GM23338 (cell line): ENCODE measurements around the gene MOB2. TPM values are rescaled to one million over a fixed set of nuclear protein-coding genes. Genes with fewer than 3 reads are reported as not detected.

Experiments used
- ATAC-seq: fragments of 200-7000 bp; cut with Tn5 transposase; 3 replicates; pipeline ENCODE4 v1.9.1; 2020
- DNase-seq: peaks from one replicate; pipeline ENCODE4 v3.0.0-alpha.2; 2015; ENCODE audit warnings: low spot score
- H2AFZ ChIP-seq: fragments of 200-600 bp; sonication (generic); 2 replicates; pipeline ENCODE4 v1.8.0; 2016; ENCODE audit warnings: antibody characterized with exemption, mild to moderate bottlenecking, moderate library complexity
- H3F3A ChIP-seq: fragments of 200-600 bp; sonication (generic); replicated peaks from 2 replicates; pipeline ENCODE4 v1.8.0; 2017; ENCODE audit warnings: antibody characterized with exemption, mixed run types, low read depth
- H3K27ac ChIP-seq: fragments of 200-600 bp; sonication (generic); 2 replicates; pipeline ENCODE4 v1.6.1; 2016; ENCODE audit warnings: low read depth
- H3K27me3 ChIP-seq: fragments of 200-600 bp; sonication (generic); 2 replicates; pipeline ENCODE4 v1.8.0; 2016; ENCODE audit warnings: mild to moderate bottlenecking, mixed run types, moderate library complexity; ENCODE audit not compliant: insufficient read depth
- H3K36me3 ChIP-seq: fragments of 200-600 bp; sonication (generic); 2 replicates; pipeline ENCODE4 v1.8.0; 2016; ENCODE audit warnings: mild to moderate bottlenecking; ENCODE audit not compliant: insufficient read depth
- H3K4me1 ChIP-seq: fragments of 200-600 bp; sonication (generic); 2 replicates; pipeline ENCODE4 v1.8.0; 2016; ENCODE audit warnings: mild to moderate bottlenecking, moderate library complexity; ENCODE audit not compliant: insufficient read depth
- H3K4me2 ChIP-seq: fragments of 200-600 bp; sonication (generic); 2 replicates; pipeline ENCODE4 v1.7.1; 2017; ENCODE audit warnings: mixed run types
- H3K4me3 ChIP-seq: fragments of 200-600 bp; sonication (generic); 2 replicates; pipeline ENCODE4 v1.6.1; 2016; ENCODE audit warnings: mixed run types
- H3K79me2 ChIP-seq: fragments of 200-600 bp; sonication (generic); replicated peaks from 2 replicates; pipeline ENCODE4 v1.8.0; 2017; ENCODE audit warnings: mild to moderate bottlenecking; ENCODE audit not compliant: insufficient read depth
- H3K9me2 ChIP-seq: fragments of 200-600 bp; sonication (generic); 2 replicates; pipeline ENCODE4 v1.8.0; 2017; ENCODE audit not compliant: insufficient read depth
- H4K20me1 ChIP-seq: fragments of 200-600 bp; sonication (generic); replicated peaks from 2 replicates; pipeline ENCODE4 v1.8.0; 2017; ENCODE audit warnings: mild to moderate bottlenecking; ENCODE audit not compliant: insufficient read depth
- H3K27ac Mint-ChIP-seq: 2 replicates; pipeline ENCODE4 v1.8.0; 2020; ENCODE audit warnings: inconsistent platforms, mild to moderate bottlenecking, moderate library complexity, mixed read lengths
- H3K27me3 Mint-ChIP-seq: 3 replicates; pipeline ENCODE4 v1.8.0; 2022; ENCODE audit warnings: low read depth, mild to moderate bottlenecking, moderate library complexity, mixed read lengths, inconsistent platforms; ENCODE audit not compliant: insufficient read depth, poor library complexity
- H3K36me3 Mint-ChIP-seq: 3 replicates; pipeline ENCODE4 v1.8.0; 2021; ENCODE audit warnings: low read depth, mild to moderate bottlenecking, inconsistent platforms, moderate library complexity, mixed read lengths
- H3K4me1 Mint-ChIP-seq: 3 replicates; pipeline ENCODE4 v1.8.0; 2020; ENCODE audit warnings: mild to moderate bottlenecking, inconsistent platforms, mixed read lengths
- H3K4me3 Mint-ChIP-seq: 3 replicates; pipeline ENCODE4 v1.8.0; 2021; ENCODE audit warnings: moderate library complexity, mild to moderate bottlenecking, inconsistent platforms, mixed read lengths
- H3K9me3 Mint-ChIP-seq: 3 replicates; pipeline ENCODE4 v1.8.0; 2020; ENCODE audit warnings: moderate library complexity, mild to moderate bottlenecking, inconsistent platforms, mixed read lengths
- CREB1 ChIP-seq: fragments of 250-450 bp; sonication (Bioruptor Pico); IDR thresholded peaks from 2 replicates; pipeline ENCODE4 v1.5.0; 2020; ENCODE audit warnings: low read depth, mild to moderate bottlenecking, moderate library complexity
- EZH2 ChIP-seq: fragments of 200-600 bp; sonication (generic); IDR thresholded peaks from one replicate; pipeline ENCODE4 v1.8.0; 2017; ENCODE audit warnings: antibody characterized with exemption, mild to moderate bottlenecking, low read depth; ENCODE audit not compliant: unreplicated experiment
- EZH2phosphoT487 ChIP-seq: fragments of 200-600 bp; sonication (generic); IDR thresholded peaks from one replicate; pipeline ENCODE4 v1.8.1; 2018; ENCODE audit warnings: antibody characterized with exemption; ENCODE audit not compliant: unreplicated experiment
- JUNB ChIP-seq: IDR thresholded peaks from one replicate; pipeline ENCODE4 v1.6.1; 2016; ENCODE audit warnings: antibody characterized with exemption; ENCODE audit not compliant: unreplicated experiment
- NANOG ChIP-seq: IDR thresholded peaks from 2 replicates; pipeline ENCODE4 v1.6.1; 2016; ENCODE audit warnings: antibody characterized with exemption, borderline replicate concordance
- POLR2AphosphoS5 ChIP-seq: IDR thresholded peaks from 2 replicates; pipeline ENCODE4 v1.6.1; 2016; ENCODE audit warnings: antibody characterized with exemption, low read depth
- STAT1 ChIP-seq: IDR thresholded peaks from one replicate; pipeline ENCODE4 v1.6.1; 2016; ENCODE audit warnings: antibody characterized with exemption; ENCODE audit not compliant: unreplicated experiment
- ZNF114 ChIP-seq: fragments of 250-450 bp; sonication (Bioruptor Pico); IDR thresholded peaks from 2 replicates; pipeline ENCODE4 v1.5.0; 2020; ENCODE audit warnings: mild to moderate bottlenecking, moderate library complexity
- ZNF331 ChIP-seq: fragments of 250-450 bp; sonication (Bioruptor Pico); IDR thresholded peaks from 2 replicates; pipeline ENCODE4 v1.5.0; 2020; ENCODE audit warnings: low read depth, mild to moderate bottlenecking, moderate library complexity
- polyA plus RNA-seq: library from polyadenylated mRNA; unstranded; fragments of >200 nt; fragmentation: Nextera tagmentation; extraction: Ambion mirVana; gene quantifications from 2 replicates; pipeline ENCODE4 v1.2.1, GENCODE V29; 2016
- total RNA-seq: library from RNA; depleted of rRNA; stranded (reverse); fragments of >200 nt; shearing (Covaris generic); gene quantifications from 2 replicates; pipeline ENCODE4 v1.2.3, GENCODE V29; 2014
- TF ChIP-seq, protein P1 (sequence below): IDR thresholded peaks from 2 replicates; pipeline ENCODE4 v1.6.1; 2016; ENCODE audit warnings: antibody characterized with exemption
- TF ChIP-seq, protein P2 (sequence below), 2 experiments: fragments of 200-600 bp in 1 of 2; sonication (generic) in 1 of 2; conservative IDR thresholded peaks; 2 replicates each; pipeline versions ENCODE4 v1.5.1 to v1.6.1; 2016 to 2017; ENCODE audit warnings: antibody characterized with exemption in 2 of 2, low read depth in 2 of 2, mild to moderate bottlenecking in 2 of 2, moderate library complexity in 1 of 2
- TF ChIP-seq, protein P3 (sequence below): fragments of 250-450 bp; sonication (Bioruptor Pico); IDR thresholded peaks from 2 replicates; pipeline ENCODE4 v1.5.0; 2020; ENCODE audit warnings: mild to moderate bottlenecking, moderate library complexity
- TF ChIP-seq, protein P4 (sequence below): IDR thresholded peaks from one replicate; pipeline ENCODE4 v1.6.1; 2018; ENCODE audit warnings: antibody characterized with exemption; ENCODE audit not compliant: unreplicated experiment

Gene MOB2
- total and polyA plus RNA-seq, 2 experiments from 2014 or later: 10.1 to 19.7 TPM

DNA sequence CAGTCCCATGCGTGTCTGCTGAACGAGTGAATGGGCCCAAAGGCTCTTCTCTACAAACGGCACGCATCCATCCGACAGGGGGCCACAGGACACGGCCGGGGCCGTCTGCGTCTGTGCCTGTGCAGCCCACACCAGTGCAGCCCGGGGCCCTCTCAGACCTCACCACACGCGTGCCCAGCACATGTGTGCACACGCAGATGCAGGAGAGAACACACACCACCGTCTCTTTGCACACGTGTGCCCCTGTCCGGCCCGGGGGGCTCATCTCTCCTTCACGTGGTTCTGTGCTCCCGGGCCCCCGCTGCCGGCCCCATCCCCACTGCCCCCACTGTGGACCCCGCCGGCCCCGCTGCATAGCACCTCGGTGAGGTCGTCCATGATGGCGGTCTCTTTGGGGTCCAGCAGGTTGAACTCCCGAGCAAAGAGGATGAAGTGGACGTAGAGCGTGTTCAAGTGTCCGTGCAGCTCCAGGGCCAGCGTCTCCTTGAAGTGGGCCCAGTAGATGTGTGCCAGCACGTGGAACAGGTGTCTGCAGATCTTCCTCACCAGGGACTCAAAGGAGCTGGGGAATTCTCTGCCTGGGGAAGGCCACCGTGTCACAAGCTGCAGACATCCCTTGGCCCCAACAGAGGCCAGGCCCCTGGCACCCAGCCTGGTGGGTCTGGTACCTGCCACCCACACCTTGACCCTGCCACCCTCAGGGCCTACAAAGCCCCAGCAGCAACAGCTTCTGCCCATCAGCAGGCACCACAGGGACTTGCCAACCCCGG is 16.5 kb downstream of the MOB2 start:
- Histone ChIP-seq H2AFZ (no peak overlapping the region), H3K79me2 (no peaks in the 10 kb centered on the region), H4K20me1 (no peaks in the 10 kb centered on the region), H3K4me2 (no peak overlapping the region), H3K36me3 (no peaks in the 10 kb centered on the region), H3K4me1 (no peaks in the 10 kb centered on the region), H3K27ac (no peak overlapping the region), H3K4me3 (no peak overlapping the region), H3F3A (no peaks in the 10 kb centered on the region), H3K9me2 (no peaks in the 10 kb centered on the region), H3K27me3 (no peaks in the 10 kb centered on the region)
- Mint-ChIP-seq H3K27ac (peak overlapping the region; percentile 70; the same call in 1 of the 2 replicates), H3K27me3 (peaks cover 5% of the 10 kb centered on the region), H3K4me3 (no peak overlapping the region), H3K36me3 (no peaks in the 10 kb centered on the region), H3K9me3 (no peaks in the 10 kb centered on the region), H3K4me1 (no peaks in the 10 kb centered on the region; the same call in 2 of the 3 replicates)
- no peak for ATAC-seq
- TF ChIP-seq, protein P1, sequence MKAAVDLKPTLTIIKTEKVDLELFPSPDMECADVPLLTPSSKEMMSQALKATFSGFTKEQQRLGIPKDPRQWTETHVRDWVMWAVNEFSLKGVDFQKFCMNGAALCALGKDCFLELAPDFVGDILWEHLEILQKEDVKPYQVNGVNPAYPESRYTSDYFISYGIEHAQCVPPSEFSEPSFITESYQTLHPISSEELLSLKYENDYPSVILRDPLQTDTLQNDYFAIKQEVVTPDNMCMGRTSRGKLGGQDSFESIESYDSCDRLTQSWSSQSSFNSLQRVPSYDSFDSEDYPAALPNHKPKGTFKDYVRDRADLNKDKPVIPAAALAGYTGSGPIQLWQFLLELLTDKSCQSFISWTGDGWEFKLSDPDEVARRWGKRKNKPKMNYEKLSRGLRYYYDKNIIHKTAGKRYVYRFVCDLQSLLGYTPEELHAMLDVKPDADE: no peak
- TF ChIP-seq, protein P2, sequence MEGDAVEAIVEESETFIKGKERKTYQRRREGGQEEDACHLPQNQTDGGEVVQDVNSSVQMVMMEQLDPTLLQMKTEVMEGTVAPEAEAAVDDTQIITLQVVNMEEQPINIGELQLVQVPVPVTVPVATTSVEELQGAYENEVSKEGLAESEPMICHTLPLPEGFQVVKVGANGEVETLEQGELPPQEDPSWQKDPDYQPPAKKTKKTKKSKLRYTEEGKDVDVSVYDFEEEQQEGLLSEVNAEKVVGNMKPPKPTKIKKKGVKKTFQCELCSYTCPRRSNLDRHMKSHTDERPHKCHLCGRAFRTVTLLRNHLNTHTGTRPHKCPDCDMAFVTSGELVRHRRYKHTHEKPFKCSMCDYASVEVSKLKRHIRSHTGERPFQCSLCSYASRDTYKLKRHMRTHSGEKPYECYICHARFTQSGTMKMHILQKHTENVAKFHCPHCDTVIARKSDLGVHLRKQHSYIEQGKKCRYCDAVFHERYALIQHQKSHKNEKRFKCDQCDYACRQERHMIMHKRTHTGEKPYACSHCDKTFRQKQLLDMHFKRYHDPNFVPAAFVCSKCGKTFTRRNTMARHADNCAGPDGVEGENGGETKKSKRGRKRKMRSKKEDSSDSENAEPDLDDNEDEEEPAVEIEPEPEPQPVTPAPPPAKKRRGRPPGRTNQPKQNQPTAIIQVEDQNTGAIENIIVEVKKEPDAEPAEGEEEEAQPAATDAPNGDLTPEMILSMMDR (conservative IDR thresholded peaks at IDR 0.05; ENCODE audit: low read depth in 2 of 2): no peak
- TF ChIP-seq, protein P3, sequence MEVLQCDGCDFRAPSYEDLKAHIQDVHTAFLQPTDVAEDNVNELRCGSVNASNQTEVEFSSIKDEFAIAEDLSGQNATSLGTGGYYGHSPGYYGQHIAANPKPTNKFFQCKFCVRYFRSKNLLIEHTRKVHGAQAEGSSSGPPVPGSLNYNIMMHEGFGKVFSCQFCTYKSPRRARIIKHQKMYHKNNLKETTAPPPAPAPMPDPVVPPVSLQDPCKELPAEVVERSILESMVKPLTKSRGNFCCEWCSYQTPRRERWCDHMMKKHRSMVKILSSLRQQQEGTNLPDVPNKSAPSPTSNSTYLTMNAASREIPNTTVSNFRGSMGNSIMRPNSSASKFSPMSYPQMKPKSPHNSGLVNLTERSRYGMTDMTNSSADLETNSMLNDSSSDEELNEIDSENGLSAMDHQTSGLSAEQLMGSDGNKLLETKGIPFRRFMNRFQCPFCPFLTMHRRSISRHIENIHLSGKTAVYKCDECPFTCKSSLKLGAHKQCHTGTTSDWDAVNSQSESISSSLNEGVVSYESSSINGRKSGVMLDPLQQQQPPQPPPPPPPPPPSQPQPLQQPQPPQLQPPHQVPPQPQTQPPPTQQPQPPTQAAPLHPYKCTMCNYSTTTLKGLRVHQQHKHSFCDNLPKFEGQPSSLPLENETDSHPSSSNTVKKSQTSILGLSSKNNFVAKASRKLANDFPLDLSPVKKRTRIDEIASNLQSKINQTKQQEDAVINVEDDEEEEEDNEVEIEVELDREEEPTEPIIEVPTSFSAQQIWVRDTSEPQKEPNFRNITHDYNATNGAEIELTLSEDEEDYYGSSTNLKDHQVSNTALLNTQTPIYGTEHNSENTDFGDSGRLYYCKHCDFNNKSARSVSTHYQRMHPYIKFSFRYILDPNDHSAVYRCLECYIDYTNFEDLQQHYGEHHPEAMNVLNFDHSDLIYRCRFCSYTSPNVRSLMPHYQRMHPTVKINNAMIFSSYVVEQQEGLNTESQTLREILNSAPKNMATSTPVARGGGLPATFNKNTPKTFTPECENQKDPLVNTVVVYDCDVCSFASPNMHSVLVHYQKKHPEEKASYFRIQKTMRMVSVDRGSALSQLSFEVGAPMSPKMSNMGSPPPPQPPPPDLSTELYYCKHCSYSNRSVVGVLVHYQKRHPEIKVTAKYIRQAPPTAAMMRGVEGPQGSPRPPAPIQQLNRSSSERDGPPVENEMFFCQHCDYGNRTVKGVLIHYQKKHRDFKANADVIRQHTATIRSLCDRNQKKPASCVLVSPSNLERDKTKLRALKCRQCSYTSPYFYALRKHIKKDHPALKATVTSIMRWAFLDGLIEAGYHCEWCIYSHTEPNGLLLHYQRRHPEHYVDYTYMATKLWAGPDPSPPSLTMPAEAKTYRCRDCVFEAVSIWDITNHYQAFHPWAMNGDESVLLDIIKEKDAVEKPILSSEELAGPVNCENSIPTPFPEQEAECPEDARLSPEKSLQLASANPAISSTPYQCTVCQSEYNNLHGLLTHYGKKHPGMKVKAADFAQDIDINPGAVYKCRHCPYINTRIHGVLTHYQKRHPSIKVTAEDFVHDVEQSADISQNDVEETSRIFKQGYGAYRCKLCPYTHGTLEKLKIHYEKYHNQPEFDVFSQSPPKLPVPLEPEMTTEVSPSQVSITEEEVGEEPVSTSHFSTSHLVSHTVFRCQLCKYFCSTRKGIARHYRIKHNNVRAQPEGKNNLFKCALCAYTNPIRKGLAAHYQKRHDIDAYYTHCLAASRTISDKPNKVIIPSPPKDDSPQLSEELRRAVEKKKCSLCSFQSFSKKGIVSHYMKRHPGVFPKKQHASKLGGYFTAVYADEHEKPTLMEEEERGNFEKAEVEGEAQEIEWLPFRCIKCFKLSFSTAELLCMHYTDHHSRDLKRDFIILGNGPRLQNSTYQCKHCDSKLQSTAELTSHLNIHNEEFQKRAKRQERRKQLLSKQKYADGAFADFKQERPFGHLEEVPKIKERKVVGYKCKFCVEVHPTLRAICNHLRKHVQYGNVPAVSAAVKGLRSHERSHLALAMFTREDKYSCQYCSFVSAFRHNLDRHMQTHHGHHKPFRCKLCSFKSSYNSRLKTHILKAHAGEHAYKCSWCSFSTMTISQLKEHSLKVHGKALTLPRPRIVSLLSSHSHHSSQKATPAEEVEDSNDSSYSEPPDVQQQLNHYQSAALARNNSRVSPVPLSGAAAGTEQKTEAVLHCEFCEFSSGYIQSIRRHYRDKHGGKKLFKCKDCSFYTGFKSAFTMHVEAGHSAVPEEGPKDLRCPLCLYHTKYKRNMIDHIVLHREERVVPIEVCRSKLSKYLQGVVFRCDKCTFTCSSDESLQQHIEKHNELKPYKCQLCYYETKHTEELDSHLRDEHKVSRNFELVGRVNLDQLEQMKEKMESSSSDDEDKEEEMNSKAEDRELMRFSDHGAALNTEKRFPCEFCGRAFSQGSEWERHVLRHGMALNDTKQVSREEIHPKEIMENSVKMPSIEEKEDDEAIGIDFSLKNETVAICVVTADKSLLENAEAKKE (CRISPR knock-in tag): no peak
- TF ChIP-seq STAT1 (no peak), CREB1 (no peak), JUNB (no peak), EZH2phosphoT487 (no peak), POLR2AphosphoS5 (no peak), ZNF331 (CRISPR knock-in tag) (no peak), EZH2 (no peak), NANOG (no peak), ZNF114 (CRISPR knock-in tag) (no peak)
- TF ChIP-seq, protein P4, sequence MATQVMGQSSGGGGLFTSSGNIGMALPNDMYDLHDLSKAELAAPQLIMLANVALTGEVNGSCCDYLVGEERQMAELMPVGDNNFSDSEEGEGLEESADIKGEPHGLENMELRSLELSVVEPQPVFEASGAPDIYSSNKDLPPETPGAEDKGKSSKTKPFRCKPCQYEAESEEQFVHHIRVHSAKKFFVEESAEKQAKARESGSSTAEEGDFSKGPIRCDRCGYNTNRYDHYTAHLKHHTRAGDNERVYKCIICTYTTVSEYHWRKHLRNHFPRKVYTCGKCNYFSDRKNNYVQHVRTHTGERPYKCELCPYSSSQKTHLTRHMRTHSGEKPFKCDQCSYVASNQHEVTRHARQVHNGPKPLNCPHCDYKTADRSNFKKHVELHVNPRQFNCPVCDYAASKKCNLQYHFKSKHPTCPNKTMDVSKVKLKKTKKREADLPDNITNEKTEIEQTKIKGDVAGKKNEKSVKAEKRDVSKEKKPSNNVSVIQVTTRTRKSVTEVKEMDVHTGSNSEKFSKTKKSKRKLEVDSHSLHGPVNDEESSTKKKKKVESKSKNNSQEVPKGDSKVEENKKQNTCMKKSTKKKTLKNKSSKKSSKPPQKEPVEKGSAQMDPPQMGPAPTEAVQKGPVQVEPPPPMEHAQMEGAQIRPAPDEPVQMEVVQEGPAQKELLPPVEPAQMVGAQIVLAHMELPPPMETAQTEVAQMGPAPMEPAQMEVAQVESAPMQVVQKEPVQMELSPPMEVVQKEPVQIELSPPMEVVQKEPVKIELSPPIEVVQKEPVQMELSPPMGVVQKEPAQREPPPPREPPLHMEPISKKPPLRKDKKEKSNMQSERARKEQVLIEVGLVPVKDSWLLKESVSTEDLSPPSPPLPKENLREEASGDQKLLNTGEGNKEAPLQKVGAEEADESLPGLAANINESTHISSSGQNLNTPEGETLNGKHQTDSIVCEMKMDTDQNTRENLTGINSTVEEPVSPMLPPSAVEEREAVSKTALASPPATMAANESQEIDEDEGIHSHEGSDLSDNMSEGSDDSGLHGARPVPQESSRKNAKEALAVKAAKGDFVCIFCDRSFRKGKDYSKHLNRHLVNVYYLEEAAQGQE: no peak
- no peak for DNase-seq
